Liver (tissue), 9 donors: Measurements from ENCODE around the gene FBF1. TPM values are rescaled to one million over a fixed set of nuclear protein-coding genes. Genes with fewer than 3 reads are reported as not detected.

Source experiments
- DNase-seq: peaks from one replicate; pipeline ENCODE4 v3.0.0-alpha.2; 2017; ENCODE audit warnings: low spot score
- H3K27ac ChIP-seq, 2 donors: one replicate each; pipeline ENCODE4 v1.7.0; 2013; ENCODE audit warnings: inconsistent platforms in 2 of 2, low read length in 2 of 2, control low read depth in 1 of 2, low read depth in 1 of 2, mild to moderate bottlenecking in 1 of 2
- H3K27me3 ChIP-seq, 4 donors: one replicate each; pipeline versions ENCODE4 v1.6.1 to v1.7.0; 2013; ENCODE audit warnings: low read length in 3 of 4, inconsistent platforms in 1 of 4, mild to moderate bottlenecking in 1 of 4, moderate library complexity in 1 of 4; ENCODE audit not compliant: control insufficient read depth in 4 of 4, insufficient read depth in 4 of 4
- H3K36me3 ChIP-seq, 4 donors: one replicate each; pipeline versions ENCODE4 v1.6.1 to v1.7.0; 2013; ENCODE audit warnings: low read length in 3 of 4, mild to moderate bottlenecking in 3 of 4, low read depth in 1 of 4, moderate library complexity in 1 of 4; ENCODE audit not compliant: control insufficient read depth in 4 of 4, insufficient read depth in 3 of 4
- H3K4me1 ChIP-seq, 4 donors: one replicate each; pipeline versions ENCODE4 v1.6.1 to v1.7.0; 2013; ENCODE audit warnings: low read length in 3 of 4, mild to moderate bottlenecking in 3 of 4, moderate library complexity in 1 of 4; ENCODE audit not compliant: control insufficient read depth in 4 of 4, insufficient read depth in 4 of 4
- H3K4me3 ChIP-seq, 3 donors: one replicate each; pipeline versions ENCODE4 v1.6.1 to v1.7.0; 2013; ENCODE audit warnings: low read length in 3 of 3, control low read depth in 1 of 3, low read depth in 1 of 3, mild to moderate bottlenecking in 1 of 3
- H3K9ac ChIP-seq, 2 donors: one replicate each; pipeline ENCODE4 v1.7.0; 2013; ENCODE audit warnings: low read length in 2 of 2, mild to moderate bottlenecking in 2 of 2, moderate library complexity in 2 of 2, control low read depth in 1 of 2, low read depth in 1 of 2
- H3K9me3 ChIP-seq, 4 donors: one replicate each; pipeline versions ENCODE4 v1.6.1 to v1.7.0; 2013; ENCODE audit warnings: low read length in 3 of 4; ENCODE audit not compliant: control insufficient read depth in 4 of 4
- ATF3 ChIP-seq: IDR thresholded peaks from 2 replicates; pipeline ENCODE4 v1.6.1; 2016; ENCODE audit warnings: antibody characterized with exemption
- CTCF ChIP-seq: fragments of 150-350 bp; IDR thresholded peaks from 2 replicates; pipeline ENCODE4 v1.5.1; 2017; ENCODE audit warnings: improper control_type of control experiment, low read depth, low read length; ENCODE audit not compliant: missing input control
- EGR1 ChIP-seq, 2 donors: IDR thresholded peaks; 2 replicates each; pipeline ENCODE4 v1.6.1; 2016 to 2018; ENCODE audit warnings: antibody characterized with exemption in 2 of 2, low read depth in 2 of 2
- FOXA1 ChIP-seq: IDR thresholded peaks from 2 replicates; pipeline ENCODE4 v1.6.1; 2016; ENCODE audit warnings: antibody characterized with exemption
- FOXA2 ChIP-seq: IDR thresholded peaks from 2 replicates; pipeline ENCODE4 v1.6.1; 2016; ENCODE audit warnings: antibody characterized with exemption
- GABPA ChIP-seq, 2 donors: IDR thresholded peaks in 1 of 2; conservative IDR thresholded peaks in 1 of 2; 2 replicates each; pipeline ENCODE4 v1.6.1; 2016; ENCODE audit warnings: antibody characterized with exemption in 2 of 2, mild to moderate bottlenecking in 1 of 2, moderate library complexity in 1 of 2
- HNF4A ChIP-seq, 2 donors: conservative IDR thresholded peaks; 2 replicates each; pipeline ENCODE4 v1.6.1; 2016; ENCODE audit warnings: antibody characterized with exemption in 2 of 2, mild to moderate bottlenecking in 2 of 2
- HNF4G ChIP-seq: IDR thresholded peaks from 2 replicates; pipeline ENCODE4 v1.6.1; 2016; ENCODE audit warnings: antibody characterized with exemption
- JUND ChIP-seq, 2 donors: IDR thresholded peaks; 2 replicates each; pipeline ENCODE4 v1.6.1; 2016; ENCODE audit warnings: antibody characterized with exemption in 2 of 2
- NR2F2 ChIP-seq: IDR thresholded peaks from 2 replicates; pipeline ENCODE4 v1.6.1; 2016; ENCODE audit warnings: antibody characterized with exemption
- RAD21 ChIP-seq, 2 donors: IDR thresholded peaks; 2 replicates each; pipeline ENCODE4 v1.6.1; 2016; ENCODE audit warnings: antibody characterized with exemption in 2 of 2, mild to moderate bottlenecking in 2 of 2
- REST ChIP-seq: IDR thresholded peaks from 2 replicates; pipeline ENCODE4 v1.6.1; 2016; ENCODE audit warnings: antibody characterized with exemption, mild to moderate bottlenecking
- RXRA ChIP-seq, 2 donors: IDR thresholded peaks; 2 replicates each; pipeline ENCODE4 v1.6.1; 2017 to 2018; ENCODE audit warnings: antibody characterized with exemption in 2 of 2, mild to moderate bottlenecking in 1 of 2
- SP1 ChIP-seq: IDR thresholded peaks from 2 replicates; pipeline ENCODE4 v1.6.1; 2018; ENCODE audit warnings: antibody characterized with exemption, mild to moderate bottlenecking
- TAF1 ChIP-seq: conservative IDR thresholded peaks from 2 replicates; pipeline ENCODE4 v1.6.1; 2016; ENCODE audit warnings: antibody characterized with exemption, mild to moderate bottlenecking
- YY1 ChIP-seq: IDR thresholded peaks from 2 replicates; pipeline ENCODE4 v1.6.1; 2016; ENCODE audit warnings: antibody characterized with exemption, mild to moderate bottlenecking
- WGBS: extraction: QIAGEN DNeasy Blood & Tissue Kit; methylation state at CpG from one replicate; pipeline ENCODE4 v1.1.7; 2013; 5-methylcytosine and 5-hydroxymethylcytosine counted together
- polyA plus RNA-seq, 2 donors: library from polyadenylated mRNA; stranded (reverse) in 1 of 2; unstranded in 1 of 2; fragments of 200-250 nt in 1 of 2; fragments of >200 nt in 1 of 2; fragmentation: Nextera tagmentation in 1 of 2; extraction: Ambion mirVana in 1 of 2; gene quantifications; one replicate each; pipeline versions ENCODE4 v1.2.1 to v1.2.3, GENCODE V29; 2013 to 2015
- total RNA-seq, 2 donors: library from RNA; depleted of rRNA; stranded (reverse); fragments of >200 nt; gene quantifications; one replicate each; pipeline ENCODE4 v1.2.3, GENCODE V29; 2014
- TF ChIP-seq, protein P1 (sequence below): IDR thresholded peaks from 2 replicates; pipeline ENCODE4 v1.6.1; 2016; ENCODE audit warnings: antibody characterized with exemption
- TF ChIP-seq, protein P2 (sequence below): IDR thresholded peaks from 2 replicates; pipeline ENCODE4 v1.6.1; 2016; ENCODE audit warnings: antibody characterized with exemption
- donor health status: healthy.
- donor health status: healthy.
- donor health status: healthy.
- donor health status: healthy.
- donor health status: healthy.

Gene FBF1
- 1 to 10 TPM; 2.3 to 5.6 TPM for total RNA-seq
- 1 to 10 TPM in 1 of 2 donors, under 1 TPM in 1; 0.39 to 1.2 TPM for polyA plus RNA-seq

- H3K9me3 ChIP-seq = no peaks in the 10 kb centered on the region
- H3K36me3 ChIP-seq = peaks cover under 1 to 18% (median 12%) of the 10 kb centered on the region in 4 donors
- peak; percentile 92 for DNase-seq
- peak within 1 kb of the TSS; percentile 70 to 82 for H3K27ac ChIP-seq
- no peaks in the 10 kb centered on the region for H3K27me3 ChIP-seq
- H3K4me3 ChIP-seq = peak within 1 kb of the TSS; percentile 57 to 70 (median 63)
- WGBS = under 1% methylated on average over 63 of the region's 63 CpGs
- TF ChIP-seq RXRA (IDR thresholded peaks at IDR 0.05) (peak; percentile 5 to 44), HNF4A (conservative IDR thresholded peaks at IDR 0.05) (peak; percentile 24 to 50), NR2F2 (no peak), TAF1 (no peak), FOXA1 (no peak), GABPA (IDR thresholded peaks at IDR 0.05 in 1 of 2, conservative IDR thresholded peaks at IDR 0.05 in 1 of 2) (peak in 1 of 2 donors; percentile 66), REST (no peak), HNF4G (peak; percentile 38), RAD21 (IDR thresholded peaks at IDR 0.05) (peak in 1 of 2 donors; percentile 59), ATF3 (peak; percentile 19), FOXA2 (peak; percentile 30), YY1 (peak; percentile 88), JUND (IDR thresholded peaks at IDR 0.05) (peak in 1 of 2 donors; percentile 26), SP1 (peak; percentile 60), EGR1 (IDR thresholded peaks at IDR 0.05; ENCODE audit: low read depth in 2 of 2) (peak in 1 of 2 donors; percentile 21), CTCF (peak; percentile 6)
- TF ChIP-seq, protein P1, sequence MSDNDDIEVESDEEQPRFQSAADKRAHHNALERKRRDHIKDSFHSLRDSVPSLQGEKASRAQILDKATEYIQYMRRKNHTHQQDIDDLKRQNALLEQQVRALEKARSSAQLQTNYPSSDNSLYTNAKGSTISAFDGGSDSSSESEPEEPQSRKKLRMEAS = peak; percentile 93
- TF ChIP-seq, protein P2, sequence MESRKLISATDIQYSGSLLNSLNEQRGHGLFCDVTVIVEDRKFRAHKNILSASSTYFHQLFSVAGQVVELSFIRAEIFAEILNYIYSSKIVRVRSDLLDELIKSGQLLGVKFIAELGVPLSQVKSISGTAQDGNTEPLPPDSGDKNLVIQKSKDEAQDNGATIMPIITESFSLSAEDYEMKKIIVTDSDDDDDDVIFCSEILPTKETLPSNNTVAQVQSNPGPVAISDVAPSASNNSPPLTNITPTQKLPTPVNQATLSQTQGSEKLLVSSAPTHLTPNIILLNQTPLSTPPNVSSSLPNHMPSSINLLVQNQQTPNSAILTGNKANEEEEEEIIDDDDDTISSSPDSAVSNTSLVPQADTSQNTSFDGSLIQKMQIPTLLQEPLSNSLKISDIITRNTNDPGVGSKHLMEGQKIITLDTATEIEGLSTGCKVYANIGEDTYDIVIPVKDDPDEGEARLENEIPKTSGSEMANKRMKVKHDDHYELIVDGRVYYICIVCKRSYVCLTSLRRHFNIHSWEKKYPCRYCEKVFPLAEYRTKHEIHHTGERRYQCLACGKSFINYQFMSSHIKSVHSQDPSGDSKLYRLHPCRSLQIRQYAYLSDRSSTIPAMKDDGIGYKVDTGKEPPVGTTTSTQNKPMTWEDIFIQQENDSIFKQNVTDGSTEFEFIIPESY = no peak
- H3K9ac ChIP-seq = peak within 1 kb of the TSS in 1 of 2 donors; percentile 72
- peaks cover 0 to 17% (median 9%) of the 10 kb centered on the region in 4 donors for H3K4me1 ChIP-seq
Measured at GRCh38 chr17:75940727-75941441, at the start of gene FBF1. TSS of gene FBF1 (minus strand) at chr17:75941042. CDS start at chr17:75938149, 2,893 bp downstream.
